Stimulated activated CD4-positive, alpha-beta T cell treated with anti-CD3 and anti-CD28 coated beads, TNF-alpha, amount 100 ng/mL, for 48 hours (primary cell): ENCODE data around the gene KCNAB1.

Source experiments
- DNase-seq, 3 donors: peaks; one replicate each; pipeline ENCODE4 v3.0.0-alpha.2; 2020; ENCODE audit warnings: low read depth in 3 of 3

Gene KCNAB1

GRCh38 chr3:156317462-156318074, 197.2 kb downstream of the KCNAB1 start:
- DNase-seq, result no peak

DNA sequence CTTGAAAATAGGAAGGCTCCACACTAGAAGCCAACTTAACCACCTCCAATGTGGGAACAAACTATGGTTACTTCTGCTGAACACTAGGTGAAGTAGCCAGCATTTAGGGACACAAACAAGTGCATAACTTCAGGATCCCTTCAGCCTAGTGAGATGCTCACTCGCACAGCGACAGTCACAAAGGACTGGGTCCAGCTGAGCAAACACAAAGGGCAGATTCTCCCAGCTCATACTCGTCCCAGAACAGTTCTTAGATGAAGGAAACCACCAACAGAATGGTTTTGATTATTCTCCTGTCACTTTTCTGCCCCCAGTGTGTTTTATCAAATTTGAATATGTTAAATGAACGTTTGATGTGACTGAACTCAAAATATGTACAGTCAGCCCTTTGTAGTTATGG, 201.6 kb downstream of the KCNAB1 start:
- DNase-seq, result no peak

DNA sequence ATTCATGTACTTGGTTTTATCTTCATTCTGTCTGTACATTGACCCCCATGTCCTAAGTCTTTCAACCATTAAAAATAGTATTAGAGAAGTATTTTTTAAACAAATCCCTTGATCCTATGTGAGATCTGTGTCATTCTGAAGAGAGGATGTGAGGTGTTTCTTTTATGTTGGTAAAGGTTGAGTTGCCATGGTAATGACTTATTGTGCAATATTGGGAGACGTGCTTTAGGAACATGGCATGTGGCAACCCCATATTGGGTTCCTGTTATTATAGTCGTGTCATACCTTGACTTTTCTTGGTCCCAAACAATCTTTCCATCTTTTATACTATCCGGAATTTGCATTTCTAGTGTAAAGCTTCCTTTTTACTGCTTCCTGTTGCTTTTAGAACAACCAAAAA, 203.1 kb downstream of the KCNAB1 start:
- DNase-seq, result no peak

DNA sequence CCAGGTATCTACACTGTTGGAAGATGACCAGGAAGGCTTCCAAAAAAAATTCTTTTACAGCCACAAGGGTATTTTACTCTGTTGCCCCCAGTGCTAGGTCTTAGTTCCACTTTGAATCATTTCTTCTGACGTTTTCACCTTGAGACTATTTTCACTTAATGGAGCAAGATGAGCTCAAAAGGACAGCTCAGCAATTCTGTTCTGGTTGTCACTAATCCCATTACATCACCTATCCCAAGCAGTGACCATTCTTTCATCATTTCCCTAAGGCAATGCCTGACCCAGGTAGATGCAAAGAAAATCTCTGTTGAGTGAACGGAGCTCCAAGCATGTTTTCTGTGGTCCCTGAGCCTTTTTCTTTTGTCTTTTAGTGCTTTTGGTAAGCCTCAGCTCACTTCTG, 210.0 kb downstream of the KCNAB1 start:
- DNase-seq, result no peak

- DNase-seq, result no peak
Observed at GRCh38 chr3:156332304-156332703, 211.9 kb downstream of the KCNAB1 start.

- no peak for DNase-seq
Observed at GRCh38 chr3:156334841-156335545, 214.6 kb downstream of the KCNAB1 start.

GRCh38 chr3:156339491-156339890, 219.1 kb downstream of the KCNAB1 start:
- DNase-seq, result no peak

- DNase-seq, result no peak
Observed at GRCh38 chr3:156341332-156341731, 221.0 kb downstream of the KCNAB1 start.

DNA sequence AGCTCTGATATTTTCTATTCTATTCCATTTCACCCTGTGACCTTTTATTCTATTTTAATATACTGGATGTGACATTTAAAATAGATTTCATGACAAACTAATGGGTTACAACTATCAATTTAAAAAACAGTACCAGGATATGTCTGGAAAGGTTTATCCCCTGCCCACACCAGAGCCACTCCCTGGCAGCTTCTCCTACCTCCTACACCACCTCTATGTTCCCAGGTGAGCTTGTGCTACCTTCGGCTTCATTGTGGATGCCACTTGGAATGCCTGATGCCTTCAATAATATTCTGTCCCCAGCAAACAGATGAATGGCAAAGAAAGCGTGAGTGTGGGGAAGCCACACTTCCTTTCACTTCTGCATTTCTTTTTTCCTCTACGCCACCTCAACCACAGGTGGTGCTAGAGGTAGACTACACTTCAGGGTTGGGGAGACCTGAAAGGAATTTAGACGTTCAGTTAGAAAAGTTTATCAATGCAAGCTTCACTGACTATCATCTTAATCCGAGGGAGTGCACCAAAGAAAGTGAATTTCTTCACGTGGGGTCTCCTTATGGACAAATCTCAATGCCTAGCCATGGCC, 221.5 kb downstream of the KCNAB1 start:
- DNase-seq, result no peak

- DNase-seq, result no peak
Observed at GRCh38 chr3:156344215-156344614, 223.8 kb downstream of the KCNAB1 start.

- DNase-seq, result no peak
Observed at GRCh38 chr3:156349111-156349510, 228.7 kb downstream of the KCNAB1 start.

- no peak for DNase-seq
Observed at GRCh38 chr3:156349978-156350377, 229.6 kb downstream of the KCNAB1 start.

DNA sequence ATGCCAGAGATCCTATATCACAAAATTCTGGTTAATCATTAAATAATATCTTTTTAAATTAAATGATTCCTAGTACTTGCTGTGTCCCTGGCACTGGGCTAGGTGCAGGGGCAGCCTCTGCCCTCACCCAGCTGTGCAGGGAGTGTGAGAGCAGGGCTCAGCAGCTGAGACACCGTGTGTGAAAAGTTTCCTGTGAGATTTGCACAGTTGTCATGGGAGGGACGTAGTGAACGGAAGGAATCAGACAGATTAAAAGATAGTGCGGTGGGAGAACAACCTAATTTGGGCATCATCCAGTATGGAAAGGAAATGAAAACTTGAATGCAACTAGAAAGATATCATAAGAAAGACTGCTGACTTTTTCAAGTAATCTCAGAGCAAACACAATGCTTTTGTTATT, 230.4 kb downstream of the KCNAB1 start:
- DNase-seq, result no peak

GRCh38 chr3:156351783-156352182, 231.4 kb downstream of the KCNAB1 start:
- no peak for DNase-seq

DNA sequence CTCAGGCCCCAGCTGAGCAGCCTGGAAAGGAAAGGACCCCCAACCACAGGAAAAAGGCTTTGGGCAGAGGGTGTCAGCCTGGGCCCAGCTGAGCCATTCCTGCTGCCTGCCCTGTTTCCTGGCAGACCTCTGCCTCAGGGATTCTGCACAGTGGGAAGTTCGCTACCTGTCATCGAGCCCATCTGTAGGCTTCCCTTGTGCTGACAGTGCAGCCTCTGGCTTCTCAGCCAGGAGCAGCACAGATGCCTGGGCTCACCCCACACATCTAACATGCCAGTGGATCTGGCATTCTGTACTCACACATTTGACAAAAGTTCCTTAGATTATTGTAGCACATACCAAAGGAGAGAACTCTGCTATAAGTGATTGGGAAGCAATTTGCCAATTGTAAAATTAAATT, 232.3 kb downstream of the KCNAB1 start:
- DNase-seq, result no peak

GRCh38 chr3:156353563-156353962, 233.2 kb downstream of the KCNAB1 start:
- DNase-seq, result no peak

DNA sequence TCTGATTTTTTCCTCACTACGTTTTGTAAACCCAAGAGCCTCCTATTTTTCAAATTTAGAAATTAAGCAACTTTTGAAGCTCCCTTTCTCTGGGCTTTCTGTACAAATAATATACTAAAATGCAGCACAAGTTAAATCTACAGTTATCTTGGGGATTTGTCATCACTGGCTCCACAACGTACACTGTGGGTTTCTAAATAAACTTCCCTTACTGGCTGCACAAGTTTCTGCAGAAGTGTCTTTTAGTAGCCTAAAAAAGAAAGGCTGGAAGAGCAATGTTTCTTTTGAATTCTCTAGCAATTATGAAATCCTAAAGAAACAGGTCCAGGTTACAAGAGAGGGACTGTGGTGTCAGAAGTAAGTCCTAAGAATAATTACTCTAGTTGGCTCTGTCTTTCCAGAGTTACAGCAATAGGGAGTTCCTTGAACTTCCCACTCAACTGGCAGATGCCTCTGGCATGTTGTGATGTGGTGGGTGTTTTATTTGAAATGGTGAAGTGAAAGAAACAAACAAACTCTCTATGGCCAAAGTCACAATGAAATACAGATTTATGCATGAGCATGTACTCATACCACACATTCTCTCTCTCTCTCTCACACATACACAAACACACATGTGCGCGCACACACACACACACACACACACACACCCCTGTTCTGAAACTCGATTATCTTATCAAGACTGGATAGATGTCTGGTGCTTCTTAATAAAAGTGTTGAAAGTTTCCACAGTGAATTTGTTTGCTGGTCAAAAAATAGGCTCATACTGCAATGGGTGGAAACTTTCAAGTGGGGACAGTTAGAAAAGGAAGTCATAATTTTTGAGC, 236.4 kb downstream of the KCNAB1 start:
- no peak for DNase-seq

DNA sequence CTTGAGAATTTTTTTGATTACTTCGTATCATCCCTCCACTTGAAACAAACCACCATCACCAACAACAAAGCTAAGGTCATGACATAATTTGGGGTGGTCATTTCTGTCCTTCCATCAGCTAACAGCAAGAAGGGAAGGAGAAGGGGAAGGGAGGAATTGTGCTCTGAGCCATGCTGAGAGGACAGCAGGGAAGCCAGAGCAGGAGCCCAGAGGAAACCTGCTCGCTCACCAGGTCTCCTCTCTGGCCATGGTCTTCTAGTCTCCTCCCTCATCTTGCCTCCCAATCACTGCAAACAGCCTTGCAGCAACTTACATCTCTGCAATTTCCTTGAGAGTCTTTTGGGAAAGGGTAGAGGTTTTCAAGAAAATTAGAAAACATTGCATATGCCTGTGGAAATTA, 237.9 kb downstream of the KCNAB1 start:
- DNase-seq, result no peak

- DNase-seq, result no peak
Observed at GRCh38 chr3:156359368-156359767, 239.0 kb downstream of the KCNAB1 start.

GRCh38 chr3:156360083-156360482, 239.7 kb downstream of the KCNAB1 start:
- DNase-seq, result no peak

DNA sequence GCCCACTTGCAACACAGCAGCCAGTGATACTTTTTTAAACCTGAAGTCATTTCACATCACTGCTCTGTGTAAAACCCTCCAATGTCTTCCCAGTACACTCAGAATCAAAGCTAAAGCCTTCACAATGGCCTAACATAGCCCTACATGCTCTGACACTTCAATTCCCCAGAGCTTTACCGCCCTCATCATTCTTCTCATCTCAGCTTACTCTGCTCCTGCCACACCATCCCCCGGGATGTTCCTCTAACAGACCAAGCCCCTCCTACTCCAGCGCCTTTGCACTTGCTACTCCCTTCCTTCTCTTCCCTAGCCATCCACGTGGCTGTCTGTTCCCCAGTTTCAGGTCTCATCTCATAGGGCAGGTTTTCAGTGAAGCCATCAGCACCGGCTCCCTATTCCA, 240.6 kb downstream of the KCNAB1 start:
- DNase-seq, result no peak

- no peak for DNase-seq
Observed at GRCh38 chr3:156366559-156366958, 246.2 kb downstream of the KCNAB1 start.

GRCh38 chr3:156368189-156368588, 247.8 kb downstream of the KCNAB1 start:
- no peak for DNase-seq
